ENCODE measurements around the gene SEC24C.
A peak's percentile ranks its signal among the peaks of the same experiment; 100 is the strongest.
"Not testable (repeated sequence)": the region's sequence is repeated elsewhere in the genome, so short reads cannot be mapped to it uniquely, and the experiment has no call there.

Gene SEC24C

DNA sequence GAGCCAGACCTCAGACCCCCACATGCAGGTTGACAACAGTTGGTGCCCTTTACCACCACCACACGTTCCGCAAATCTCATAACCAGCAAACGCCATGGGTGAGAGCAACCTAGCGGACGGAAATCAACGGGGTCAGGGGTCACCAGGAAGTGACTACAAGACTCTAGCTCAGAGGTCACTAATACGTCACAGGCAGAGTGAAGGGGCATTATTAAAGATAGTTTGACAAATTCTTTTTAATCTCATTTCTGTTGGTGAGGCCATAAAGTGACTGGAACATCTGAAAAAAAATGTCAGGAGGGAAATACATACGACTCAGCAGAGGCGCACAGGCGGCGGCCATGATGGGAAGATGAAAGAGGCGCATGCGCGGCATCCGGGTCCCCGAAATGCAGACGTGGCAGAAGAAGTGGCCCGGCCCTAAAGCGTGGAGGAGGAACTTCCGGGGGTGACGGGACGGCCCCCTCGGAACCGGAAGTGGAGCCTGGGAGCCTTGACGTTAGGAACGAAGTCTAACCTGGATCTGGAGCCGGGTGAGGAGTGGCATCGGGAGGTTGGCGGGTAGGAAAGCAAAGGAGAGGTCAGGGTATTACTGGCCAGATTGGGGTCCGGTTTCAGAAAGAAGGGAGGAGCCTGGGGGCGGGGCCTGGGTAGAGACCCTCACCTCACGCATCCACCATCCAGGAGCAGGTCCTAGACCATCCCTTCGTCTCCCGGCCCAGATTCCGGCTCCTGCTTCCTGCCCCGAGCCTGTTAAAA lies at the start of gene SEC24C:
Gene SEC24C (plus strand): TSS at position 468 of the 759 bp plus-strand sequence. CDS start 2,461 bp downstream, outside the sequence.
- peak; percentile 96 for DNase-seq (ENCODE audit: low read depth)
- TF ChIP-seq, protein P1, sequence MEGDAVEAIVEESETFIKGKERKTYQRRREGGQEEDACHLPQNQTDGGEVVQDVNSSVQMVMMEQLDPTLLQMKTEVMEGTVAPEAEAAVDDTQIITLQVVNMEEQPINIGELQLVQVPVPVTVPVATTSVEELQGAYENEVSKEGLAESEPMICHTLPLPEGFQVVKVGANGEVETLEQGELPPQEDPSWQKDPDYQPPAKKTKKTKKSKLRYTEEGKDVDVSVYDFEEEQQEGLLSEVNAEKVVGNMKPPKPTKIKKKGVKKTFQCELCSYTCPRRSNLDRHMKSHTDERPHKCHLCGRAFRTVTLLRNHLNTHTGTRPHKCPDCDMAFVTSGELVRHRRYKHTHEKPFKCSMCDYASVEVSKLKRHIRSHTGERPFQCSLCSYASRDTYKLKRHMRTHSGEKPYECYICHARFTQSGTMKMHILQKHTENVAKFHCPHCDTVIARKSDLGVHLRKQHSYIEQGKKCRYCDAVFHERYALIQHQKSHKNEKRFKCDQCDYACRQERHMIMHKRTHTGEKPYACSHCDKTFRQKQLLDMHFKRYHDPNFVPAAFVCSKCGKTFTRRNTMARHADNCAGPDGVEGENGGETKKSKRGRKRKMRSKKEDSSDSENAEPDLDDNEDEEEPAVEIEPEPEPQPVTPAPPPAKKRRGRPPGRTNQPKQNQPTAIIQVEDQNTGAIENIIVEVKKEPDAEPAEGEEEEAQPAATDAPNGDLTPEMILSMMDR (IDR thresholded peaks at IDR 0.05; ENCODE audit: insufficient read depth, low read depth, low read length, missing control alignments) = no peak
- peak within 1 kb of the TSS; percentile 72 for H3K4me3 ChIP-seq (ENCODE audit: low read depth, low read length)

DNA sequence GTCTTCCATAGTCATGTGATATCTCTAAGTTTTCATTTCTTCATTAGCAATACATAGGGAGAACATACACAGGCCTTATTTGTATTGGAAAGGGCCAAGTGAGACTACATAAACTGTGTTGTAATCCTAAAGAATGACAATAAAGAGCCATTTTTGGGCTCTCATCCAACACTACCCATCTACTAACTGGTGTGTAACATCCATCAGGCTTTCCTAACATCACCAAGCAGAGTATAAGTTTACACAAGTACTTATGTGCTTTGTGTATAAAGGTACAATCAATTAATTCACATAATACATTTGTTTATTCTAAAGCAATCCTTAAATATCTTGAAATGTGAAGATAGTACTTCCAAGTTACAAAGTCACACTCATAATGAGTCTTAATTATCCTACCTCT lies 48.9 kb upstream of the SEC24C start:
- not testable (repeated sequence) for DNase-seq (ENCODE audit: low read depth); H3K4me3 ChIP-seq (ENCODE audit: low read depth, low read length)

DNA sequence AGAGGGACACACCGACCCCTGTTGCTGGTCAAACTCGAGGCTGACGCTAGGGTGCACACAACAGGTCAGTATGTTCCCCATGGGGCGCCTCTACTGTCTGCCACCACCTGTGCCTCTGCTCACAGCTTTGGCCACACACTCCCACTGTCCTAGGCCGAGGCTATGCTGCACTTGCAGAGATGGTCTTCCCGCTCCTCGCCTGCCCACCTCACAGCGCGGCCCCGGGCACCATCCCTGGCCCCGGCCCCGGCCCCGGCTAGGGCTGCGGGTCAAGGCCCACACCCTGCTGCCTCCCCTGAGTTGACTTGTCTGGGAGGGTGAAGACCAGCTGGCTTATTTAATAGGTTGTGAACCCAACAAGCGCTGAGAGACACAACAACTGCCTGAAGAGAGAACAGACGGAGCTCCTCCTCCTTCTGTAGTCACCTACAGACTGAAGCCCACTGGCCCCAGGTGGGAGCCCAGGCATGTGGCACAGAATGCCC lies 46.5 kb upstream of the SEC24C start, which contains the start of gene AGAP5:
Gene AGAP5 (minus strand): TSS at position 435 of the 485 bp plus-strand sequence. CDS start 354 bp downstream, at position 81.
- not testable (repeated sequence) for DNase-seq (ENCODE audit: low read depth); H3K4me3 ChIP-seq (ENCODE audit: low read depth, low read length)

- not testable (repeated sequence) for DNase-seq (ENCODE audit: low read depth); H3K4me3 ChIP-seq (ENCODE audit: low read depth, low read length)
These were observed 45.4 kb upstream of the SEC24C start for GRCh38 chr10:73698819-73699218.

DNA sequence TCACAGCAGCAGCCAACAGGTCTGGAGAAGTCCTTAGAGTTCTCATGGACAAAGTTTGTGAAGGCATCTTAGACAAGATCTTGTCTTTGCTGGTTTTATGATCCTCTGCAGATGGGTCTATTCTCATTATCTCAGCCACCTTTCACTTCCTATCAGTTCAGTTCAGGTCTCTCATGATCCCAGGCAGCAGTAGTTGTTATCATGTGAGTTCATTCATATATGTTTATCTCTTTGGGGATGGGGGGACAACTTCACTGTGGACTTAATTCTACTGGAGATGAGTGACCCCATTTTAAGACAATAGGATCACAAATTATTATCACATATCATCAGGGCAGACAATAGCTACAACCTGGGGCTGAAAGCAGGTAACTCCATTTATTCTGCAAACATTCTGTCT lies 40.2 kb upstream of the SEC24C start:
- H3K4me3 ChIP-seq (ENCODE audit: low read depth, low read length); DNase-seq (ENCODE audit: low read depth): not testable (repeated sequence)

DNA sequence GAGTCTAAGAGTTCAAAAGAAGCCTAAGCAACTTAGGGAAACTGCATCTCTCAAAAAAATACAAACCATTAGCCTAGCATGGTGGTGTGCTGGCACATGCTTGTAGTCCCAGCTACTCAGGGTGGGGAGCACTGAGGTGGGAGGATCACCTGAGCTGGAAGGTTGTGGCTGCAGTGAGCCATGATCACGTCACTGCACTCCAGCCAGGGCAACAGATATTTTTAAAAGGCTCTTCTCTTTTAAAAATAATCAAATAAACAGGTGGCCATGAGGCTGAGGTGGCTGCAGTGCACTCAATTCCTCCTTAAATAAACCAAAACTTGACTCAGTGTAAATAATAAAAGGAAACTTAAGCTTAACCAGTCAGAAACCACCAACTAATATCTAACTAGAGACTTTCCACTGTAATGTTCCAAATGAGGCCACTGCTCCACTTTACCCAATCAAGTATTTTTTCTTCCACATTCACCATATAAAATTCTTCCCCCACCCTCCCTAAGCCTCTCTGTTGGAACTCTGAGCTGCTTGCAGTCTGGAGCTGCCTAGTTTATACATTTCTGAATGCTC lies 38.6 kb upstream of the SEC24C start:
- H3K4me3 ChIP-seq (ENCODE audit: low read depth, low read length); DNase-seq (ENCODE audit: low read depth): not testable (repeated sequence)

- H3K4me3 ChIP-seq (ENCODE audit: low read depth, low read length); DNase-seq (ENCODE audit: low read depth): not testable (repeated sequence)
These were observed 37.7 kb upstream of the SEC24C start for GRCh38 chr10:73706488-73706887.

GRCh38 chr10:73707628-73708027 lies 36.5 kb upstream of the SEC24C start:
- not testable (repeated sequence) for H3K4me3 ChIP-seq (ENCODE audit: low read depth, low read length); DNase-seq (ENCODE audit: low read depth)

GRCh38 chr10:73708122-73708521 lies 36.0 kb upstream of the SEC24C start:
- not testable (repeated sequence) for DNase-seq (ENCODE audit: low read depth); H3K4me3 ChIP-seq (ENCODE audit: low read depth, low read length)

DNA sequence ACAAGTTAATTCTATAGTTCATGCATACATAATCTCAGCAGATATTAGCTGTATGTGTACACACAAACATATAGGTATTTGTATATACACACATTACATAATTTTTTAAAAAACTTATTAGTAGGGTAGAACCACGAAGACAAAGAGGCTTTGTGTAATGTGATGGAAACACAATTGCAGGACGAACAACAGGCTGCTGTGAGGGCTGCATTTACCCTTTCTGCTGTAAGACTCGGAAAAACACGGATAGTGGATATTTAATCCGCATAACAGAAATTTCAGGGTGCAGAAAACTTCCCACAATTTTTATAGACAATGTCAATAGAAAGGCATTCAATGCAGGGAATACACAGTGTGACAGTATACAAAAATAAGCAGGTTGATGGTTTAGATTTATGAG lies 32.5 kb upstream of the SEC24C start:
- DNase-seq (ENCODE audit: low read depth); H3K4me3 ChIP-seq (ENCODE audit: low read depth, low read length): not testable (repeated sequence)

DNA sequence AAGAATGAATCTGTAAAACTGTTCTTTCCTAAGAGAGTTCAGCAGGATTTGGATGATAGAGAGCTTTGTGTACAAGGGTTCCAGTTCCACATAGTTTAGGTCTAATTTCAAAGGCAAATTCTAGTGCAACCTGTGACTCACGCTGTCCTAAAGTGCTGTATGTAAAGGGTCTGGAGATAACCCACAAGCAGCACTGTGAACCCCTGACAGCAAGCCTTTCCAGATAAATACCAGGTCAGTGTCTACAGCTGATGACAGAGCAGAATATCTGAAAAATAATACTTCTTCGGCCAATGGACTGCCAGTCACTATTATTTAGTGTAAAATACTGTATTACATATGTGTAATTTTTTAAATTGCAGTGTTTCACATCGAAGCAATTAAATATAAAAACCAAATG lies 30.3 kb upstream of the SEC24C start:
- H3K4me3 ChIP-seq (ENCODE audit: low read depth, low read length) = not testable (repeated sequence)

DNA sequence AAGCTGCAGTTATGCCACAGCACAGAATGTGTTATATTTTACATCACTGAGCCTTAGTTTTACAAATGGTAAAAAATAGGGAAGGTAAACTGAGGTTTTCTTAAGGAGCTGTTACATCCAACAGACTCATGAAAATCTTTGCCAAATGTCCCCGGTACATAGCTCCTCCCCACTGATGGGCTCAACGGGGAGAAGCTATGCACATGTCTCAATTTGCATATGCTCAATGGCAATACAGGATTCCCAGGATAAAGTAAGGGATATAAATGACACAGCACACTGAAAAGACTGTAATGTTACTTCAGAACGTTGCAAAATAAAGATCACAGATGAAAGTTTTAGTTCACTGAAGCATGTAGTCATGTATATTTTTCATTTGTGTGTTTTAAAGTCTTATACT lies 29.7 kb upstream of the SEC24C start:
- not testable (repeated sequence) for DNase-seq (ENCODE audit: low read depth)

More for the DNA sequence above, 30.3 kb upstream of the SEC24C start:
- DNase-seq (ENCODE audit: low read depth) = not testable (repeated sequence)

GRCh38 chr10:73715179-73716156 lies 28.7 kb upstream of the SEC24C start:
- DNase-seq (ENCODE audit: low read depth); H3K4me3 ChIP-seq (ENCODE audit: low read depth, low read length): not testable (repeated sequence)

More for the DNA sequence above, 29.7 kb upstream of the SEC24C start:
- H3K4me3 ChIP-seq (ENCODE audit: low read depth, low read length) = not testable (repeated sequence)

Measured in GM12865 (cell line).